Islet of Langerhans (tissue), 1 donor: ENCODE data around the gene ATP9B.

Experiments used
- FAIRE-seq: peaks from one replicate; lab custom pipeline; 2011; peaks lifted over from hg19 to GRCh38; lab: Jason Lieb, UNC

Gene ATP9B

DNA sequence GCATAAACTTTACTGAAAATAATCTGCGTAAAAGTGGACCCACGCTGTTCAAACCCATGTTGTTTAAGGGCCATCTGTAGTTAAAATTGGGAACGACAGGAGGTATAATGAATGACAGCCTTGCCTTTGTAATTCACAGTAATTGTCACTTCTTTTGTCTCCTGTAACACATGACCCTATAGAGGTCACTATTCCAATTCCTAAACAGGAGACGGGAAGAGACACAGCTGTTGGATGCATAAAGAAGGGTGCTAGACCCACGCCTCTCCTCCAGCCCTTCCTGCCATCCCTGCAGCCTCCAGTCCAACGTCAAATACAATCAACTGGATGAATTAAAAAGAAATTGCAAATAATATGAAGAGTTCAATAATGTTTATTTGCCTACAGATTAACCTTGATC lies 263.5 kb downstream of the ATP9B start:
- no peak for FAIRE-seq

DNA sequence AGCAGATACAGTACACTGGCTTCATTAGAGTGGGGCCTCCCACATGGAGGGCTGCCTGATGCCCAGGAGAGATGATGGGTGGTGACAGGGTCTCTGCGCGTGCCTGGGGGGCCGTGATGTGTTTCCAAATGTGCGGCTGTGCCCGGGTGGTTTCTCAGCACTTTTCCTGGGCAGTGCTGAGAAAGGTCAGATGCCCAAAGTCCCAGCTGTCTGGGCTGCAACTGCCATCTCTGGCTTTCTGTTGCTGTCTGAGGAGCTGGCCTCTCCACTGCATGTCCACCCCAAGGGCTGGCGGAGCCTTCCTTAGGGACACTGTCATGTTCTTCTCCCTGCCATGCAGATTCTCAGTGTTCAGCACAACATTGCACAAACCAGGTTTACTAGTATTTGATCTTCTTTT lies 263.9 kb downstream of the ATP9B start:
- FAIRE-seq: no peak

DNA sequence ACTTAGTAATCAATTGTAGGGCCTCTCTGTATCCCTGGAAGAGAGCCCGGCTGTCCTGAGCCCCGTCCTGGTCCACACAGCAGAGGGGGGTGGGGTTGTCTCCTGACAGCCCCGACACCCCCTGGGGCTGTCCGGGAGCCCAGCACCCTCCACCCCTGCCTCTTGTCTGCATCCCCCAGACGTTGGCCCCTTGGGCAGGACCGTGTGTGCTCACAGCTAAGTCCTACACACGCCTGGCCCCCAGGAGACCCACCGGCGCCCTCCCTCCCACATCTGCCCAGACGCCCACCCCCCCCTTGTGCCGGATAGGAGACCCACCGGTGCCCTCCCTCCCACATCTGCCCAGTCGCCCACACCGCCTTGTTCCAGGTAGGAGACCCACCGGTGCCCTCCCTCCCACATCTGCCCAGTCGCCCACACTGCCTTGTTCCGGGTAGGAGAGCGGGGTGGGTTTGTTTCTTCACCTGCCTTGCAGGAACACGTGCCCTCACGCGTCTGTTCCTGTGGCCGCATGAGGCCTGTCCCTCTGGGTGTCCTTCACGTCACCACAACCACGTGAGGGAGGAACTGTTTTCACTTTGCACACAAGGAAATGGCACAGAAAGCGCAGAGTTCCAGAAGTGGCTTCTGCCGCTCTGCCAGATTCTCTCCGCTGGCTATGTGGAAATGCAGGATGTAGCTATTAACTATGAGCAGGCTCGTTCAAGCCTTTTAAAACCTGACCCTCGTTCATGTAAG lies 265.5 kb downstream of the ATP9B start:
- no peak for FAIRE-seq

DNA sequence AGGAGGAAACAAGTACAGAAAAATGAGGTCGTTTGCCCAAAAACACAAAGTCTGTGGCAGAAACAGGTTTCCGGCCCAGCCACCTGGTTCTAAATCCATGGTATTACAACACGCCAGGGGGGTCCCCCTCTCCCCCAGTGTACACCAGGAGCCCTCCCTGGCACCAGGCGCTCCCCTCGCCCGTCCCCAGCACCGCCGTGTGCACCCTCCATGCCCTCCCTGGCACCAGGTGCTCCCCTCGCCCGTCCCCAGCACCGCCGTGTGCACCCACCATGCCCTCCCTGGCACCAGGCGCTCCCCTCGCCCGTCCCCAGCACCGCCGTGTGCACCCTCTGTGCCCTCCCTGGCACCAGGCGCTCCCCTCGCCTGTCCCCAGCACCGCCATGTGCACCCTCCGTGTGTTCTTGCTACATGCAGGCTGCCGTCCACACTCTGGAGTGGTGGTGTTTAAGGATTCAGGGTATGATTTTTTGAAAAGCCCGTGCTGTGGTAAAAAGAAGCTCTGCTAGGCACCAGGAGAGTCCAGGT lies 266.7 kb downstream of the ATP9B start:
- FAIRE-seq: no peak

- FAIRE-seq: no peak
Observed at GRCh38 chr18:79336556-79337142, 267.5 kb downstream of the ATP9B start.

DNA sequence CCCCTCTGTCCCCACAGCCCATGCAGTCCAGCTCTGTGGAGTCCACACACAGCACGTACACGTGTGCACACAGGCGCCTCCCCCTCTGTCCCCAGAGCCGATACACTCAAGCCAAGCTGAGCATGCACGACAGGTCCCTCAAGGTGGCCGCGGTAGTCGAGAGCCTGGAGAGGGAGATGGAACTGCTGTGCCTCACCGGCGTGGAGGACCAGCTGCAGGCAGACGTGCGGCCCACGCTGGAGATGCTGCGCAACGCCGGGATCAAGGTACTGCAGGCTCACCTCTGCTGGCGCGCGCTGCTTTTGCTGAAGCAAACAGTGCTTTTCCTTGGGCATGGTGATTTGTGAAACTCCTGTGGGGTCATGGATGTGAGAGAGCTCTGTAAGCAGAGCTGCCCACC lies 268.0 kb downstream of the ATP9B start:
- FAIRE-seq: no peak

GRCh38 chr18:79337620-79338019 lies 268.4 kb downstream of the ATP9B start:
- FAIRE-seq: no peak

- no peak for FAIRE-seq
Observed at GRCh38 chr18:79339094-79339908, 270.1 kb downstream of the ATP9B start.

DNA sequence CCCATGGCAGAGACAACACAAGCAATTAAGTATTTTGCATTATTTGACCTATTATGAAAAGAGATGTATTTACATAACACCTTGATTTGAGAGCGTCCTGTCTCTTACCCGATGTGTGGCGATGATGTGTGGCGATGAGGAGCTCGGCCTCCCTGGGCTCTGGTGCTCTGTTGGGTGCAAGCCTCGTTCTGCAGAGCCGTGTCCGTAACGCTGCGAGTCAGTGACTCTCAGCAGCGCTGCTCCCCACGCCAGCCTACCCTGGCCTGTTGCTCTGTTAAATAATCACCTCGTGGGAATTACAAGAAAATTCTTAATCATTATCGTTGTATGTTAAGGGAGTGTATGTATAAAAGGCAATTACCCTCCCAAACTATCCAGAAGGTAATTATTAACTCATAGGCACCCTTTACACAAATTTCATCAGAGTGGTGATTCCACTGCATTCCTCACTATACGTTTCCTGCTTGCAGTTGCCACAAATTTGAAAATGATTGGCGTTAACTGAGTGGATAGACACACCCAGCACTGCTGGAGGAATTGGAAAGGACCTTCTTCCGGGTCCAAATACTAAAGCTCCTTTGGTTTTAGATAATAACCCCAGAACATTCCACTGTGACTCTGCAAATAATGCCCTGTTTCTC lies 274.5 kb downstream of the ATP9B start:
- no peak for FAIRE-seq

GRCh38 chr18:79344208-79344581 lies 275.0 kb downstream of the ATP9B start:
- FAIRE-seq: no peak

- FAIRE-seq: no peak
Observed at GRCh38 chr18:79345366-79345765, 276.2 kb downstream of the ATP9B start.

DNA sequence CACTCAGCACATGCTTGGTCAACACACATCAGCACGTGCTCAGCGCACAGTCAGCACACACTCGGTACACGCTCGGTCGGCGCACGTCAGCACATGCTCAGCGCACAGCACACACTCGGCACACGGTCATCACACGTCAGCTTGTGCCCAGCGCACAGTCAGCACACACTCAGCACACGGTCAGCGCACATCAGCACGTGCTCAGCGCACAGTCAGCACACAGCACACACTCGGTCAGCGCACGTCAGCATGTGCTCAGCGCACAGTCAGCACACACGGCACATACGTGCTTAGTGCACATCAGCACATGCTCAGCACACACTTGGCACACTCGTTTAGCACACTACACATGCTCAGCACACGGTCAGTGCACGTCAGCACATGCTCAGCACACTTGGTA lies 276.8 kb downstream of the ATP9B start:
- no peak for FAIRE-seq

DNA sequence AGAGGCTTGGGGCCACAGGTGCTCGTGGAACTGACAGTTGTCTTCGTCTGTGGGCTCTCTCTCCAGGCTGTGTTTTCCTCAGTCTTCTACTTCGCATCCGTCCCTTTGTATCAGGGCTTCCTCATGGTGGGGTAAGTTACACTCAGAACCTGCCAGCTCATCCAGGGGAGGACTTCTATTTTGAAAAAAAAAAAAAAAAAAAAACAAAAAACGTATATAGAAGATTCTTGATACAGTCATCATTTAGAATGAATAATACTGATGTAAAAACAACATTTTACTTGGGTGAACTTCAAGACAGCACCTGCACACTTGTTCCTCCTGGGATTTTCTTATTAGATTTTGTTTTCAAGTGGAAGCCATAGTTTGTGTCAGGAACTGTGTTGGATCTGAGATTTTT lies 278.9 kb downstream of the ATP9B start:
- no peak for FAIRE-seq

DNA sequence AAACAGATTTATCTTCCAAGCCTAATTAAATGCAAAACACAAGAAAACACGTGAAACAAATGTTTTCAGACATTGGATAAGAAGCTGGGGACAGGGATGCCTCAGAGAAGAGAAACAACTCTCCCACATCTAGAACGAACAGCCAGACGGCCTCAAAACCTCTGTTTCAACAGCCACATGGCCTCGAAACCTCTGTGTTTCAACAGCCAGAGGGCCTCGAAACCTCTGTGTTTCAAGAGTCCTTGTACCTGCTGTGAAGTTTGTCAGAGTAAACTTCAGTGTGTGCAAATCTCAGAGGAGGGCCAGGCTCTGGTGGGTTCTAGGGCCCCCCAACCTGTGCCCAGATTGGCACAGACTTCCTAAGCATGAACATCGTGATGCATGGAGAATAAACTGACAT lies 283.2 kb downstream of the ATP9B start:
- no peak for FAIRE-seq

DNA sequence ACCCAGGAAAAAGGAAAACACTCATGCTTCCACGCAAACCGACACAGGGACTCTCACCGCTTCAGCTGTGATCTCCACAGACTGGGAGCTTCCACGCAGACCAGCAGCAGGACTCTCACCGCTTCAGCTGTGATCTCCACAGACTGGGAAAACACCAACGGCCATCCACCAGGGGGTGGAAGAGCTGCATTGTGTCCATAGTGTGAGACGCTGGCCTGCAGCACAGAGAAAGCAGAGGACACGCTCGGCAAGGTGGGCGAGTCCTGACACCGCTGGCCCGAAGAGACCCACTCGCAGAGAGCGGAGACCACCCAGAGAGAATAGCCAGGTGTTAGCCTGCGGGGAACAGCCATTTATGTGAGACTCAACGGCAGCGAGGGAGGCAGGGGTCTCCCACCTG lies 284.1 kb downstream of the ATP9B start:
- FAIRE-seq: no peak

DNA sequence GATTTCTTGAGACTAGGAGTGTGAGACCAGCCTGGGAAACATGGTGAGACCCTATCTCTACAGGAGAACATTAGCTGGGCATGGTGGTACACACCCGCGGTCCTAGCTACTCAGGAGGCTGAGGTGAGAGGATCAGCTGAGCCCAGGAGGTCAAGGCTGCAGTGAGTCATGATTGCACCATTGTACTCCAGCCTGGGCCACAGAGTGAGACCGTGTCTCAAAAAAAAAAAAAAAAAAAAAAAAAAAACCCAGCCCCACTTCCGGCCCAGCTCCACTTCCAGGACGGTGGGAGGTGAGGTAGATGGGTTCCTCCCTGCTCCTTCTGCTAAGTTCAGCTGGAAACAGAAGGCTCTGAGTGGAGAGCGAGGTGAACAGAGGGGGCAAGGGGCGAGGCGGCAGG lies 285.2 kb downstream of the ATP9B start:
- FAIRE-seq: no peak

- FAIRE-seq: no peak
Observed at GRCh38 chr18:79355433-79356335, 286.5 kb downstream of the ATP9B start.

GRCh38 chr18:79356435-79356834 lies 287.2 kb downstream of the ATP9B start:
- no peak for FAIRE-seq

GRCh38 chr18:79360933-79361332 lies 291.7 kb downstream of the ATP9B start:
- FAIRE-seq: no peak

DNA sequence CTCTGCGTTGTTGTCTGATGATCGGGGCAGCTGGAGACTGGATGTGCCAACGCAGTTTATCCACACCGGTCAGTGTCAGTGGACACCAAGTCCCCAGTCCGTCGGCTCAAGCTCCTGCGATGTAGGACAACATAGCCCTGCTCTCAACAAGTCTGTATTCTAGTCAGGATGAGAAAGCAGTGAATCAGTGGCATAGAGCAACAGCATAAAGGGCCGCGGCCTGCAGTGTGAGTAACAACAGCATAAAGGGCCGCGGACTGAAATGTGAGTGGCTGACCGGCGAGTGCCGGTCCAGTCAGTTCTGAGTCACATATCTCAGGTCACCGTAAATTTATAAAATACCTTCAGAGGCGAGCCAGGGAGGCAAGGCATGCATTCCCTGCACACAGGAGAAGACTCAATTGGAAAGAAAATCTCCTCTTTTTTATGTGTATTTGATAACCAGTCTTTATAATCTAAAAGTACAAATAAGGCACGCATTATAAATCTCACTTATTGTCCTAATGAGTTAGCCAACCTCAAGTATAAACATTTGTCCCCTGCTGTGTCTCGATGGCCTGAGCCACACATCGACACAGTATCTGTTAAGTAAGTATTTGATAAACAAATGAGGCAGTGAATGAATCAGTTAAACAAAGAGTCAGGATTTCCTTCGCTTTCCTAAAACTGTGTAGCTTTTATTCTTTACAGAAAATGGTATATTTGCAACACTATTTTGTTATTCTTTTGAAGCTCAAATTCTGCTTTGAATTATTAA lies 292.8 kb downstream of the ATP9B start:
- FAIRE-seq: no peak

DNA sequence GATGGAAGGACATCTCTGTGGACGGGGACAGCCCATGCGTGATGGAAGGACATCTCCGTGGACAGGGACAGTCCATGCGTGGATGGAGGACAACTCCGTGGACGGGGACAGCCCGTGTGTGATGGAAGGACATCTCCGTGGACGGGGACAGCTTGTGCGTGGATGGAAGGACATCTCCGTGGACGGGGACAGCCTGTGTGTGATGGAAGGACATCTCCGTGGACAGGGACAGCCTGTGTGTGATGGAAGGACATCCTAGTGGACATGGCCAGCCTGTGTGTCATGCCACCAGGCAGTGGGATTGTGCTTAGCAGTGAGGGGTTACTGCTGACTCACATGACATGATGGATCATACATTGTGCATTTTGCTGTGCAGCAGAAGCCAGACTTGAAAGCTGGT lies 296.5 kb downstream of the ATP9B start:
- FAIRE-seq: no peak
